ENCODE results near the gene RYR2.

The RYR2 gene

DNA sequence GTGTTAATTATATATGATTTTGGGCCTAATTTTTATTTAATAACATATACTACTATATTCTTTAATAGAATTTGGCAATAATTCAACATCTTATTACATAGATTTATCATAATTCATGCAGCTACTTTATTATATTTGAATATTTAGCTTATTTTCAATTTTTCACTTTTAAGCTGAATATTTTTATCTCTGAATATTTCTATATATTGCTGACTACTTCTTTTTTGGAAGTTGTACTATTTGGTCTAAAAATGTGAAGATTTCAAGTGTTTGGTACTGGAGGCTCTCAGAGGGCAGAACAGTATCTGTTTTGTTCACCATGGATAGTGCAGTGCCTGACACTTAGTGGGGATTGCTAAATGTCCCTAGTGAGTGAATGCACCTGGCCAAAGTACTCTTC, 389.5 kb downstream of the RYR2 start:
- no peak for DNase-seq (ENCODE audit: low read depth, low spot score)

DNA sequence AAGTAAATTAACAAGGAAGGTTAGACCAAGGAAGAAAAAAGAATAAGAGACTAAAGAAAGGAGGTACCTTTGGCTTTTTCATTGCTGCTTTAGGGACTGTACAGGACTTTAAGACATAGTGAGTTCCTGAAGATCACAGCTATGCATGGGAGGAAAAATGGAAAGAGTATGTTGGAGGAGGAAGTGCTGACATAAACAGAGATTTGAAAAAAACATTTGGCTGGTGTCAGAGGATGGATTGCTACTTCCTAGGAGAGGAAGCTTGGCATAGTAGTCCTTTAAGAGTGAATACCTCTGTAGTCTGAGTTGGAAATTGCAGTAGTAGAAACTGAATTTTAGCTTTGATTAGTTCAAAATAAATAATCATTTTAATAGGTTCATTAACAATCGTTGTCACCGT, 398.4 kb downstream of the RYR2 start:
- no peak for DNase-seq (ENCODE audit: low read depth, low spot score)

DNA sequence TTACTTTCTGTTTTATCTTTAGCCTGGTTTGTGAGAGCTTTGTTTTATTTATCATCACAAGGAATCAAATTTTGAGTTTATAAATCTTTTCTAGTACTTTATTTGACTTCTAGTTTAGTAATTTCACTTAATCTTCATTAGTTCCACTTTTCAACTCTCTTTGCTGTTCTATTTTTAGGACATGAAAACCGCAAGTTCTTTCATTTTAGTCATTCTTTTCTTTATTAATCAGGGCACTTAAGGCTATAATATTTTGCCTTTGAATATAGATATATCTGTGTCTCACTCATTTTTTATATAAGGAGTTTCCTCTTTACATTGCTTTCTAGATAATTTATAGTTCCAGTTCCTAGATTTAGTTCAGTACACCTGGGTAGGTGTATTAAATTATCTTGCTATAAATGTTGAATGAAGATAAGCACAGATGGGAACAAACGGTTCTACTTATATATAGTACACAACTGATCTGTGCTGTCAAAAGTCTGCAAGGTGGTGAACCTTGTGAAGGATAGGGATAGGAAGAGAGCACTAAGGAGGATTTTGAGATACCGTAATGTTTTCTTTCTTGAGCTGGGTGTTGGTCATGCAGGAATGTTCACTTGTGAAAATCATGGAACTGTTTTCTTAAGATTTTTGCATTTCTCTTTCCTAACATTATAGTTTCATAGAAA, 402.3 kb downstream of the RYR2 start:
- no peak for DNase-seq (ENCODE audit: low read depth, low spot score)

DNA sequence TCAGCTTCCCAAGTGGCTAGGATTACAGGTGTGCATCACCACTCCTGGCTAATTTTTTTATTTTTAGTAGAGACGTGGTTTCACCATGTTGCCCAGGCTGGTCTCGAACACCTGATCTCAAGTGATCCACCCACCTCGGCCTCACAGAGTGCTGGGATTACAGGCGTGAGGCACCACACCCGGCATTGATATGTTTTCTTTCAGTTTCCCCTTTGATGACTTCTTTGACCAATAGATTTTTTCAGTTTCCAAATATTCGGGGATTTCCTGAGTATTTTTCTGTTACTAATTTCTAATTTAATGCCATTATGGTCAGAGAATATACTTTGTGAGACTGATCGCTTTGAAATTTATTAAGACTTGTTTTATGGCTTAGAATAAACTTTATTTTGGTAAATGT, 406.1 kb downstream of the RYR2 start:
- DNase-seq (ENCODE audit: low read depth, low spot score): no peak

DNA sequence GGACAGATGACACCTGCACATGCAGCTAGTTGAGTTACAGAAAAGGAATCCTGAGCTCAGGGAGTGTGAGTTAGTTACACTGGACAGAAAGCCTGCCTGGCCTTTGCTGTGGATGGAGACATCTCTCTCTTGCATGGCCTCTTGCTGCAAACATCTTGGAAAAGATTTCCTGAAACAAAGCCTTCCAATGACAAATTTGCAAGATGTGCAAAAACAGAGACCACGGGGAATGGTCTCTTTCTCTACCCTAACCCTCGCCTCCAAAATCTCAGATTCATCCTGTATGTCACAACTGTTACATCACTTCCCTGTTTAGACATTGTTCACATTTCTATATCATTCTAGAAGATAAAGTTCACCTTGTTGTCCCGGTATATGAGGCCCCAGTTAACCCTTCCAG, 415.6 kb downstream of the RYR2 start:
- no peak for DNase-seq (ENCODE audit: low read depth, low spot score)

DNA sequence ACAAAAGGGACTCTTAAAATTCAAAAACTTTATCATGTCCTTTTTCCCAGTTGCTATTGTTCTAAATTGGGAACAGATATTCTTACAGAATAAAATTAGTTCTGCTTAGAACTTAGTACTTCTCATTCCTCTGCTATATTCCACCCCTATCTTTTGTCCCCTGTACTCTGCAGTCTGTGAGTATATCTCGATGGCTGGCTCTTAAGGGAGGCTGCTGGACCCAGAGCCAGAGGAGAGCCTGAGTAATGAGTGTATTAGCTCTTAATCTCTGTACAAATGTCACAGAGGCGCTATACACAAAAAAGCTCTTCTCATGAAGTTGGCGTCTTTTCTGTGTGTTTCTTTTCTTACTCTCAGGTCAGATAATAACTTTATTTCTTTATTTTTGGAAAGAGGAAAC, 425.3 kb downstream of the RYR2 start:
- DNase-seq (ENCODE audit: low read depth, low spot score): no peak

DNA sequence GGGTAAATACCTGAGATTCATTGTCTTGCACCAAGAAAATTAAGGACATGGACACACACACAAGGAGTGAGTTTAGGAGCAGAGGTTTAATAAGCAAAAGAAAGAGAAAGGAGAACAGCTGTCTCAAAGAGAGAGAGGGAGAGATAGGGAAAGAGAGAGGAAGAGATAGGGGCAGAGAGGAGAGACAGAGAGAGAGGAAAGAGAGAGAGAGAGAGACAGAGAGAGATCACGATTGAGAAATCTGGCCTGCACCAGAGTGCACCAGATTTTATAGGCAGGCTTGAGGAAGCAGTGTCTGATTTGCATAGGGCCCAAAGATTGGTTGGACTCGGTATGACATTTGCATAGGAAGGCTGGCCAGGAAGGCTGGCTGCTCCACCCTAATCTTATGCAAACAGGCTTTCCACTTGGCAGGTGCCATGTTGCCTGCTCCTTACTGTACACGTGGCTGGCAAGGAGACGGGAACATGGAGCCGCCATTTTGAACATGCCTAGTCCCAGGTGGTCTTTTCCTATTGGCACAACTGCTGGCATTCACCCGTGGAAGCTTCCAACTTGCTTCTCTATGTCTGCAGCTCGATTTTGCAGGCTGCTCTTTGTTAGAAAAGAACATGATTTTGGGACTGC, 428.8 kb downstream of the RYR2 start:
- no peak for DNase-seq (ENCODE audit: low read depth, low spot score)

DNA sequence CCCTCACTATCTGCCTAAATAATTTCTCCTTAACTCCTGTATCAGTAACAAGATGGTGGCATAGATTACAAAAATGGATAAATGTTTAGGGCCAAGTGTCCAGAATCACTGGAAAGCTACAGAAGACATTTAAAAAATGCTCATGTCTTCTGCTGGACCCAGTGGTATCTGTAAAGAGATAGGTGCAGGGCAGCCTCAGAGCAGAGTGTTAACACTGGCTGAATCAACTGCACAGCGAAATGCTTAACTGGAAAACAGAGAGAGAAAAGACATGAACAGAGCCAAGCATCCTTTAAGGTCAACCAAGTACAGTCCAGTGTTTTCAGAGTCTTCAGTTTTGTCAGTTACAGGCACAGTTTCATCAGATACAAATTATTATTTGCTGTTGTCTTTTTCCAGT, 429.4 kb downstream of the RYR2 start:
- DNase-seq (ENCODE audit: low read depth, low spot score): no peak

DNA sequence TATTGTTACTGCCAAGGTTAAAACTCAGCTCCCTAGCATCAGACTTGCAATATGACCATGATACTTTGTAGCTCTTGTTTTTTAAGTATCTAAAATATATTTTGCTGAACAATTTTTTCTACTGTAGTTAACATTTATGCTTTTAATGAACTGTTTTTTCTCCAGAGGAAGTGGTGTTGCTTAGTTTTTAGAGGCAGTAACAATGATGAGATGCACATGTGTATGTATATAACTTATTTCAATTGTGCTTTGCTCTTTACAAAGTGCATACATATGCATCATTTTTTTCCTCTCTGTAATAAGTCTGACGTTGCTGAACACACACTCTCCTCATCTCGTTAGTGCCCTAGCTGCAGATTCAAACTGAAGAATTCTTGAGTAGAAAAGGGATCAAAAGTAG, 430.0 kb downstream of the RYR2 start:
- DNase-seq (ENCODE audit: low read depth, low spot score): no peak

DNA sequence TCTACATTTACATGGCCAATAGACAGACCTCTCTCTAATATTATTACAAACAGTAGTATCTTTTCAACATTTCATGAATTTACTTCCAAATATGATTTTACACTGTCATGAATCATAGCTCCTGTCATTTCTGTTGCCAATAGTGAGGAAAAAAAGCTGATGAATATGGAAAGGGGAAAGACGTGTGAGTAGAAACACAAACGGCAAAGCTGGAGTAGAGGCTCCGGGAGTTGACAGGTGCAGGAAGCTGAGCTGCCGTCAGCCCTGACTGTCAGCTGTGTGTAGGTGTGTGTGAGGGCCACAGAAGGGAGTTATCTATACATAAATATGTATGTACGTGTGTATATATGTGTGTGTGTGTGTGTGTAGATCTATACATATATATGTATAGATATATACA, 431.9 kb downstream of the RYR2 start:
- no peak for DNase-seq (ENCODE audit: low read depth, low spot score)

DNA sequence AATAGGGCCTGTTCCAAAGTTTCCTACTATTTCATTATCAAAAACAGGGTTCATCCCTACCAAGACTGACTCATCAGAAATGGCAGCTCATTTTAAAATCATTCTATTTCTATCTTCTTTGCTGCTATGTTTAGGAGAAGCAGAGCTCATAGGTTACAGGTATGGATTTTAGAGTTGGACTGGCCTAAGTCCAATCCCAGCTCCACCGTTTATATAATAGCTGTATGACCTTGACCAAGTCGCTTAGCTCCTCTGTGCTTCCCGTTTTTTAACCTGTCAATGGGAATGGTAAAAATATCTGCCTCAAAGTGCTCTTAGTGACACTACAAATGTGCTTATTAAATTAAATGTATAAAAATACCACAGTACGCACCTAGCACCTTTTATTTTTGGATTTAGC, 436.1 kb downstream of the RYR2 start:
- no peak for DNase-seq (ENCODE audit: low read depth, low spot score)

DNA sequence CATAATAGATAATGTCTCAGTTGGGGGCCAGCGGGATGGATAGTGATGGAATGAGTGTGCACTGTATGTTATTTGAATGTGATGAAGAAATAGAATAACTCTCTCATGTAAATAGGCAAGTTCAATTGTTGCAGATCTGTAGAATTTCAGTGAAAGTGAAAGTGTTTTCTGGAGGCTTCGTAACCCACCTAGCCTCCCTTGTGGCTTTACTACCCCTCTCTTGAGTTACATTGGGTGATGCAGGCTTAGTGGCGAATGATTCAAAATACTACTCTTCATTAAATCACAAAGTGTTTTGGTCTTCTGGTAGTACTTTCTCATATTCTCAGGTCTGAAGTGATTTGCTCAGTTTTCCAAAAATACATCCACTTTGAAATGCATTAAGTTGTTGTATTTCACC, 436.9 kb downstream of the RYR2 start:
- DNase-seq (ENCODE audit: low read depth, low spot score): no peak

DNA sequence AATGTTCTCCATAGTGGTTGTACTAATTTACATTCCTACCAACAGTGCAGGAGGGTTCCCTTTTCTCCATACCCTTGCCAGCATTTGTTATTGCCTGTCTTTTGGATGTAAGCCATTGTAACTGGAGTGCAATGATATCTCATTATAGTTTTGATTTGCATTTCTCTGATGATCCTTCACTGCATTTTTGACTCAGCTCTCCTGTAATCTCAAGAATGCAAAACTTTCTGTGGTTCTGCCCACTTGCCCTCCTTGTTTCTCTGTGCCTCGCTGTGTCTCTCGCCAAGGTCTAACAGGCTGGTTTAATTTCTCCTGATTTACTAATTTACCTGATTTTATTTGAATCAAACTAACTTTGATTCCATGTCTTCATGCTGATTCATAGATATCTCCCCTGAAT, 440.8 kb downstream of the RYR2 start:
- DNase-seq (ENCODE audit: low read depth, low spot score): no peak

DNA sequence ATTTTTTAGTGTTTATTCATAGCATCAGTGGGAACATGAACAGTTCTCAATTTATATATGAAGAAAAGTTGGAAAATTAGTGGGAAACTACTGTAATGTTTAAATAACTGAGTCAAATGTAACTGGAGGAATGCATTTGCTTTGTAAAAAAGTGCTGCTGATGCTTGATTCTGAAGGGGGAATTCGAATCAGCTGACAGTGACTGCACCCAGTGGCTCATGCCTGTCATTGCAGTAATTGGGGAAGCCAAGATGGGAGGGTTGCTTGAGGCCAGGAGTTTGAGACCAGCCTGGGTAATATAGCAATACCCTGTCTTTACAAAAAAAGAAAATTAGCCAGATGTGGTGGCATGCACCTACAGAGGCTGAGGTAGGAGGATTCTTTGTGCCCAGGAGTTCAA, 450.4 kb downstream of the RYR2 start:
- DNase-seq (ENCODE audit: low read depth, low spot score): no peak

DNA sequence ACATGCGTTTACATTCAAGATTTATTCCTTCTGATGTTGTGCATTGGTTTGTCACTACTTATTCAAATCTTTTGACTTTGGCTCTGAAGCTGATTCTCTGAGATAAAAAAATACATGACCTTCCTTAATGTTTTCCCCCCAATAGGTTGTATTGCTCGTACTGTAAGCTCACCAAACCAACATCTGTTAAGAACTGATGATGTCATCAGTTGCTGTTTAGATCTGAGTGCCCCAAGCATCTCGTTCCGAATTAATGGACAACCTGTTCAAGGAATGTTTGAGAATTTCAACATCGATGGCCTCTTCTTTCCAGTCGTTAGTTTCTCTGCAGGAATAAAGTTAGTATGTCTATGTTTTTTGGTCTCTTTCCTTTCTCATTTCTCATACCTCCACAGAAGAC, 458.6 kb downstream of the RYR2 start:
- DNase-seq (ENCODE audit: low read depth, low spot score): no peak

DNA sequence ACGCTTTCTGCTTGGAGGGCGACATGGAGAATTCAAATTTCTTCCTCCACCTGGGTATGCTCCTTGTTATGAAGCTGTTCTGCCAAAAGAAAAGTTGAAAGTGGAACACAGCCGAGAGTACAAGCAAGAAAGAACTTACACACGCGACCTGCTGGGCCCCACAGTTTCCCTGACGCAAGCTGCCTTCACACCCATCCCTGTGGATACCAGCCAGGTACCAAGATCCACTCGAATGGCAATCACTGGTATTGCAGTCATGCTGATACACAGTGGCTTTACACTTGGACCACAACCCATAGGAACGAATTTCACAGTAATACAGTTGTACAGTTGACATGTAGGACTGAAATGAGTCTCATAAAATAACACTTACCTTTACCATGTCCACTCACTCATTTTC, 461.3 kb downstream of the RYR2 start:
- no peak for DNase-seq (ENCODE audit: low read depth, low spot score)

DNA sequence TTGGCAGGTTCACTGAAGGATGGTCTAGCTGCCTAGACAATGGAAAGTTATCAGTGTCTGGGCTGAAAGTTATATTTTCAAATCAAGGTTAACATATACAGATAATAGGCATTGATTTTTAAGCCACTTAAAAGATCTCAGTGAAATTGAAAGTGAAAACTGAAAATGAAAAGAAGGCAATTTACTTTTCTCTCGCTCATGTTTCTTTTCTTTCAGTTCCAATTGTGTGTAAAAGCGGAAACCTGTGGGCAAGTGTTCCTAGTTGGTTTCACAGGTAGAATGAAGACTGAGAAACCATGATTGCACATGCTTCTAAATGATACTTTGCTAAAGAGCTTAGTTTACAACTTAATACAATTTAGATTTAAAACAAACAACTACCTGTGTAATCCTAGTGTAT, 465.0 kb downstream of the RYR2 start:
- no peak for DNase-seq (ENCODE audit: low read depth, low spot score)

DNA sequence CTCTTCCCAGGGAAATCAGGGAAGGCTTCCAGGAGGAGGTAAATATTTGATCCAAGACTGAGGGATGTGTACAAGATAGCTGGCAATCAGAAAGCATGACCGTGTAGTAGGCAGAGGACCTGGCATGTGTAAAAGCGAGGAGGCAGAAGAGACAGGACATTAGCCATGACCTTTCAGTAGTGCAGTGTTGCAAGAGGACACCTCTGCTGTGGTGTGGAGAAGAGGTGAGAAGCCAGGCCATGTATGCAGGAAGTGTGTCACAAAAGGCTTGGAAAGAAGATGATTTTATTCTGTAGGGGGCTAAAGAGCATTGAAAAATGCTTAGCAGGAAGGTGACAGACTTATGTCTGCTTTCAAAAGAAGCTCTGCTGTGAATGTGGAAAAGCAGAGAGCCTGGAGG, 467.8 kb downstream of the RYR2 start:
- DNase-seq (ENCODE audit: low read depth, low spot score): no peak

DNA sequence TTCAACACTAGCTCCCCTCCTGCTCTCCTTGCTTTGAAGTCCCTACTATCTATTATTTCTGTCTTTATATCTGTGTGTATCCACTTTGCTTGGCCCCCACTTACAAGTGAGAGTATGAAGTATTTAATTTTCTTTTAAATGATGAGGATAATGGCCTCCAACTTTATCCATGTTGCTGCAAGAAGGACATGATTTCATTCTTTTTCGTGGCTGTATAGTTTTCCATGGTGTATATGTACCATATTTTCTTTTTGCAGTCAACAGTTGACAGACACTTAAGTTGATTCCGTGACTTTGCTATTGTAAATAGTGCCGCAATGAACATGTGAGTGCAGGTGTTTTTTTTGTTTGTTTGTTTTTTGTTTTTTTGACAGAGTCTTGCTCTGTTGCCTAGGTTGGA, 483.1 kb downstream of the RYR2 start:
- no peak for DNase-seq (ENCODE audit: low read depth, low spot score)

DNA sequence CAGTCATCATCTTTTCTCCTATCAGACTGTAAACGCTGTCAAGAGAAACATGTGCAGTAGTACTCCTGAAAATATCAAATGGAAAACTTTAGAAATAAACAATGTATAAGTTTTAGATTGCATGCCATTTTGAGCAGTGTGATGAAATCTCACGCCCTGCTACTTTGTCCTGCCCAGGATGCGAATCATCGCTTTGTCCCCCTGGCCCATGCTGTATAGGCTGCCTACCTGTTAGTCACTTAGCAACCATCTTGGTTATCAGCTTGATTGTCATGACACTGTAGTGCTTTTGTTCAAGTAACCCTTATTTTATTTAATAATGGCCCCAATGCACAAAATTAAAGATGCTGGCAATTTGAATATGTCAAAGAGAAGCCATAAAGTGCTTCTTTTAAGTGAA, 485.8 kb downstream of the RYR2 start:
- DNase-seq (ENCODE audit: low read depth, low spot score): no peak

DNA sequence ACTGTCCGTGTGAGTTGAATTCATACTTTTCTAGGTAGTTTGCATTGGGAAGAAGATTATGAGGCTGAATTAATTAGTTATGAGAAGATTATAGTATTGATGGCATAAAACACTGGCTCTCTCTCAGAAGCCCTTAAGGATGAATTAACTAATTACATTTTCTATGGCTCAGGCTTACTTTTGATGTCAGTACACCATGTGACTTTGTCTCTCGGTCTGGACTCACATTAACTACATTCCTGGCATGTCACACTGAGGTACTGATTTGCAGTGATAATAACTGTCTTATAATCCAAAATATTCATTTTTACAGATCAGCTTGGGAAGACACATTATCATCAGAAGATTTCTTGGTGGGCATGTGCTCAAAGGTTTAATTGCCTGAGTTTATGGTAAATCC, 486.6 kb downstream of the RYR2 start:
- no peak for DNase-seq (ENCODE audit: low read depth, low spot score)

DNA sequence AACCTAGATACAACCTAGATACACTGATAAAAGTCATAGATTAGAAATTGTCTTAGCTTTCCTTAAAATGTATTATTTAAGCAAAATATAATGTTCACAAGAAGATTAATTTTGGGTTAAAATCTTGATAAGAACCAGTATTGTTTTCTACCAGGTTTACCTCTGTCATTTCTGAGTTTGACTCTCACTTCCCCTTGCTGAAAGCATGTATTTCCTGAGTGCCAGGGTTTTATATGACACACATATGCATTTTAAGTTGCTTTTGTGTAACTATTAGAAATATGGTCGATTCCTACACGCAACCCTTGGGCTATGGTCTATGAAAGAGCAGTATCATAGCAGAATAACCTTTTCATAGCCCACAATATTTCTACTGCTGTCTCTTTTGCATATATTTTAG, 497.1 kb downstream of the RYR2 start:
- no peak for DNase-seq (ENCODE audit: low read depth, low spot score)

DNA sequence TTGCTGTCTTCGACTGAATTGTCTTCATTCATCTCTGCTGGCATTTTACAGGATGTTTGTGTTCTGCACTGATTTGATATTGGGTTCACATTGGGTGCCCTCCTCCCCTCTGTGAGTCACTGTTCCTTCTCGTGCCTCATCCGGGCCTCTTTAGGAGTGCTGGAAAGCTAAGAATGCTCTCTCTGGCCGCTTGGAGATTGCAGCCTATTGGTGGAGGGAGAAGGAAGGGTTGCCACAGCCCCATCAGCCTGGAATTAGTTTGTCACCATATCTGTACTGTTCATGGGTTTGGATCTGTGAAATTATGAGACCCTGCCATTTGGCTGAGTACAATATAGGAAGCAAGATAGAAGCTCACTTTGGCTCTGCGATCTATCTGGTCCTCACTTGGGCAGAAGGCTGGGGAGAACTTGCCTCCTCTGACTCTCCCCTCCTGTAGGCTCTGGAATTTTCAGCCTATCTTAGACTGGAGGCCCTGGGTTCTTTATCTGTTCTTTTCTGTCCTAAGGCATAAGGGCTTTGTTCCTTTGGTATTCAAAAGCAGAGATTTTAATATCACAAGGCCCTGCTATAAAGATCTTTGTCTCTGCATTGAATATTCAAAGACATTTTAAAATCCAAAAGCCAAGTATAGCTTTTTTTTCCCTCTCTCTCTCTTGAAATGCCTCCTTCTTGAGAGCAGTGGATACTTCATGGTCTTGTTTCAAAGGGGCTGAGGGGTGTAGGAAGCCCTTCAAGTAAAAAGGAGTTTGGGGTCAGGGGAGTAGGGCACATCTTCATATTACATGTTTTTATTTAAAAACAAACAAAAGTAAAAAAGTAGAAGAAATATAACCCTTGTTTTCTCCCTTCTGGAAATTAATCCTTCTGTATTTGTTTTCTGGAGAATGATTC, 500.8 kb downstream of the RYR2 start:
- no peak for DNase-seq (ENCODE audit: low read depth, low spot score)
